ENCODE data around the gene DYNLT4. TPM values are rescaled to one million over a fixed set of nuclear protein-coding genes. Genes with fewer than 3 reads are reported as not detected.
A peak's percentile ranks its signal among the peaks of the same experiment; 100 is the strongest.

Gene DYNLT4
- total and polyA plus RNA-seq, 2 of the 13 experiments (the other 11 are each of a cell fraction or from before 2014, with no cell fraction given) = 0.77 TPM; not detected in 1

GRCh38 chr1:44828003-44828651 is 21.0 kb upstream of the DYNLT4 start:
- BruUV-seq (replicated peaks) = no TSS peak
- ChIA-PET POLR2A (interaction anchor here (0.7 to 11.3 kb wide), 13 partner anchors 10 to 512 kb away, joined by 3 to 570 read pairs (median 13); partner anchors contain the start of genes BEST4, BTBD19, DYNLT4 and HECTD3), CTCF (ENCODE audit: low intra/inter-chr PET ratio, low total read pairs) (interaction anchor here (1.2 kb wide), 1 partner anchor 8 kb away, joined by 4 read pairs; no protein-coding TSS in a partner anchor)
- no peak for ATAC-seq
- H3K4me1 ChIP-seq (ENCODE audit: insufficient read depth, low read length) = peaks cover 69% of the 10 kb centered on the region
- peaks cover 0 to 16% of the 10 kb centered on the region in 2 experiments; a peak in 1 of 5 replicates for H3K27me3 ChIP-seq (ENCODE audit: control insufficient read depth in 1 of 2, insufficient read depth in 2 of 2, low read length in 2 of 2)
- WGBS (ENCODE audit: low lambda C conversion rate) = 91% methylated on average over 21 of the region's 21 CpGs
- TF ChIP-seq JUND (CRISPR knock-in tag; IDR thresholded peaks at IDR 0.05) = no peak
- TF ChIP-seq ZNF562 (CRISPR knock-in tag; IDR thresholded peaks at IDR 0.05; ENCODE audit: borderline replicate concordance) = no peak
- TF ChIP-seq, protein P1, sequence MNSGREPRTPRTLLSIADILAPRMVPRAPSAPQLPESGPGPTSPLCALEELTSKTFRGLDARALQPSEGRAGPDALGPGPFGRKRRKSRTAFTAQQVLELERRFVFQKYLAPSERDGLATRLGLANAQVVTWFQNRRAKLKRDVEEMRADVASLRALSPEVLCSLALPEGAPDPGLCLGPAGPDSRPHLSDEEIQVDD (CRISPR knock-in tag; IDR thresholded peaks at IDR 0.05; ENCODE audit: borderline replicate concordance) = 0 out of 2 replicates have a peak, but pooled peaks have one; percentile 3
- TF ChIP-seq, protein P2, sequence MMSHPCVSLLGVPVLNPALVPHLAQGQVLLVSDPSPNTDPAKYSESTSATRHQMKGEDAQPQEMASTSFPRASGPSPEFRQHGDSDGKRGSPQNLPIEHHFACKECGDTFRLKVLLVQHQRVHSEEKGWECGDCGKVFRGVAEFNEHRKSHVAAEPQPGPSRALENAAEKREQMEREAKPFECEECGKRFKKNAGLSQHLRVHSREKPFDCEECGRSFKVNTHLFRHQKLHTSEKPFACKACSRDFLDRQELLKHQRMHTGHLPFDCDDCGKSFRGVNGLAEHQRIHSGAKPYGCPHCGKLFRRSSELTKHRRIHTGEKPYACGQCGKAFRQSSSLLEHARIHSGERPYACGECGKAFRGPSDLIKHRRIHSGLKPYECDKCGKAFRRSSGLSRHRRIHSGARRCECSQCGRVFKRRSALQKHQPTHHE (CRISPR knock-in tag; IDR thresholded peaks at IDR 0.05; ENCODE audit: borderline replicate concordance) = no peak
- TF ChIP-seq HOXA3 (CRISPR knock-in tag; IDR thresholded peaks at IDR 0.05) = 0 out of 2 replicates have a peak, but pooled peaks have one; percentile 8
- 0 out of 2 replicates have a peak, but pooled peaks have one; percentile 53 for TF ChIP-seq SALL2 (CRISPR knock-in tag; IDR thresholded peaks at IDR 0.05)
- H3K79me2 ChIP-seq (ENCODE audit: insufficient read depth, low read length) = no peaks in the 10 kb centered on the region
- intact Hi-C loops (cut with micrococcal nuclease; ENCODE audit: unreplicated experiment) (loop anchor here (10.0 kb wide), 1 partner anchor 477 kb away; no protein-coding TSS in a partner anchor), in situ Hi-C loops (cut with HindIII; ENCODE audit: extremely low pct_ligation_motif_present, low pct_unique_long_range_greater_than_20kb) (loop anchor here (5.0 to 25.0 kb wide), 2 partner anchors 36 to 184 kb away; partner anchors contain the start of genes HECTD3 and UROD)
- H2AFZ ChIP-seq (ENCODE audit: low read length) = no peak overlapping the region
- H4K20me1 ChIP-seq (ENCODE audit: insufficient read depth, low read length) = no peaks in the 10 kb centered on the region
- no peaks in the 10 kb centered on the region for H3K36me3 ChIP-seq (replicated peaks in 1 of 2; ENCODE audit: control insufficient read depth in 1 of 2, insufficient read depth in 2 of 2, low read length in 2 of 2)
- H3K27ac ChIP-seq (ENCODE audit: extremely low read length, insufficient read depth, low read length) = no peak overlapping the region
- DNase-seq (ENCODE audit: low spot score) = no peak
- H3K4me2 ChIP-seq (ENCODE audit: low read depth, low read length) = peak overlapping the region; percentile 98; the same call in 1 of the 2 replicates
- H3K9me3 ChIP-seq (ENCODE audit: low read length) = no peaks in the 10 kb centered on the region
- no peak overlapping the region for H3K9ac ChIP-seq (ENCODE audit: insufficient read depth, low read depth, low read length)
- no peak for FAIRE-seq
- no peak overlapping the region; a peak in 1 of 6 replicates for H3K4me3 ChIP-seq (replicated peaks in 1 of 3; ENCODE audit: insufficient read depth in 1 of 3, low read depth in 2 of 3, low read length in 3 of 3)
